Caki2 (cell line): ENCODE measurements around the gene MUC20. TPM values are rescaled to one million over a fixed set of nuclear protein-coding genes. Genes with fewer than 3 reads are reported as not detected.
"Not testable (repeated sequence)": the region's sequence is repeated elsewhere in the genome, so short reads cannot be mapped to it uniquely, and the experiment has no call there.

ENCODE experiments used
- DNase-seq: peaks from one replicate; pipeline ENCODE4 v3.0.0-alpha.2; 2015; ENCODE audit warnings: low read depth
- in situ Hi-C: cut with HindIII; loops from 2 replicates; pipeline ENCODE4 v1.10.0; 2016; ENCODE audit warnings: low sequenced_read_pairs, low pct_unique_long_range_greater_than_20kb, mixed read lengths
- total RNA-seq: library from RNA; depleted of rRNA; stranded (reverse); fragments of >200 nt; shearing (Covaris generic); gene quantifications from 2 replicates; pipeline ENCODE4 v1.2.3, GENCODE V29; 2014; ENCODE audit warnings: low replicate concordance

The MUC20 gene
- total RNA-seq, 1 experiment from 2014 or later: 0.17 TPM

DNA sequence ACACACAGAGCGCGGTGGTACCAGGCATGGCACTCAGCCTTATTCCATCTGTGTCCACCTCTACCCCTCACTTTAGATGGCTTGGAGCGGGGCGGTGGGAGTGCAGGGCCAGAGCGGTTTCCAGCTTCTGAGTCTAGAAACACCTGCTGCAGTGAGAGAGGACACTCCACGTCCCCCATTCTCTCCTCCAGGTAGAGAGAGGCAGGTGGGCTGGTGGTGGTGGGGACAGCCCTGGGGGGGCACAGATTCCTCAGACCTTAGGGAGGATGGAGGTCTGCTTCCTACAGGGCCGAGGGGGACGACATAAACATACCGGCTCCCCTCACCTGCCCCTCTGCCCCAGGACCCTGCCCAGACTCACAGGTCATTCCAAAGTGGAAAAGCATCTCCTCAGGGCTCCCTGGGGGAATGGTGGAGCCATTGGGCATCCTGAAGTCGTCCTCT, 40.4 kb downstream of the MUC20 start:
- in situ Hi-C loops: no loop called here
- no peak for DNase-seq

DNA sequence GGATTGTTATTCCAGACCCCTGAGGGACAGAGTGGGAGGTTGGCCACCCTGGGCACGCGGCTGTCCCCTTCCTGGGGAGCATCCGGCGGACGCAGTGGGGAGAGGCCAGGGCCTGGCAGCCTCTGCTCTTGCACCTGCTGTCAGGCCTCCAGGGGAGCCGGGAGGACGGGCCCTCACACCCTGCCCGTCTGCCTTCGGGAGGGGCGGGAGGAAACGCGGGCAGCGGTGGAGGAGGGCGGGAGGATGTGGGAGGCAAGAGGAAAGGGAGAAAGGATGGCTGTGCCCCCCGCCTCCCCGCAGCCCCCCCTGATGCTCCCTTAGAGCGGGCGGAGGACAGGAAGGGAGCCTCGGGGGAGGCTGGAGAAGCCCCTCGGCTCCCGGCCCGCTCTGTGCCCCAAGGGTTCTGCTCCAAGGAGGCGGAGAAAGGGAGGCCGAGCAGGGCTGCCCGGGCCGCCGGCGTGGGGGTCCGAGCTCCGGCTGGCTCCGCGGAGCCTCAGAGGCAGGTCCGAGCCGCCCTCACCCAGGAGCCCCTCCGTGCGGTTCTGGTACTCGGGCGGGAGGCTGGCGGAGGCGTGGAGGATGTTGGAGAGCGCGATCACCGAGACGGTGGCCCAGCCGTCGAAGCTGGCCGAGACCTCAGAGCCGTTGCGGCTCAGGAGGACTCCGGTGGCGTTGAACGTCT, 40.9 kb downstream of the MUC20 start:
- in situ Hi-C loops: no loop called here
- no peak for DNase-seq

DNA sequence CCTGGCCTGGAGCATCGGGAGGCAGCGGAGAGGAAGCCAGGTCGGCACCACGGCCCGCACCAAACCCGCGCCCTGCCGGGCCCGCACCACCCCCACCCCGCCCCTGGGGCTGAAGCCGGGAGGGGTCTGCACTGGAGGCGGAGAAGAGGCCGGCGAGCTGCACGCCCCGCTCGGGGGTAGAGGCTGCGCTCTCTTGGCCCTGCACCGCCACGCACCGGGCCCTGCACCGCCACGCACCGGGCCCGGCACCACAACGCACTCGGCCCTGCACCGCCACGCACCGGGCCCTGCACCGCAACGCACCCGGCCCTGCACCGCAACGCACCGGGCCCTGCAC, 41.4 kb downstream of the MUC20 start:
- no peak for DNase-seq
- in situ Hi-C loops: no loop called here

DNA sequence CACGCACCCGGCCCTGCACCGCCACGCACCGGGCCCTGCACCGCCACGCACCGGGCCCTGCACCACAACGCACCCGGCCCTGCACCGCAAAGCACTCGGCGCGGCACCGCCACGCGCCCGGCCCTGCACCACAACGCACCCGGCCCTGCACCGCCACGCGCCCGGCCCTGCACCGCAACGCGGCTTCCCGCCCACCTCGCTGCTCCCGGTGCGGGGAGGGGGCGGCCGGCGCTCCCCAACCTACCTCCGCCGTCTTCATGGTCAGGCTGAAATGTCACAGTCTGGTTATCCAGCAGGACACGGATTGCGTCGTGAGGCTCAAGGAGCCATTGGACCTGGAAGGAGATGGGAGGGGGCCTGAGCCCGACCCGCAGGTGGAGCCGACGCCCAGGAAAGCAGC, 41.8 kb downstream of the MUC20 start:
- DNase-seq: no peak
- in situ Hi-C loops: no loop called here

DNA sequence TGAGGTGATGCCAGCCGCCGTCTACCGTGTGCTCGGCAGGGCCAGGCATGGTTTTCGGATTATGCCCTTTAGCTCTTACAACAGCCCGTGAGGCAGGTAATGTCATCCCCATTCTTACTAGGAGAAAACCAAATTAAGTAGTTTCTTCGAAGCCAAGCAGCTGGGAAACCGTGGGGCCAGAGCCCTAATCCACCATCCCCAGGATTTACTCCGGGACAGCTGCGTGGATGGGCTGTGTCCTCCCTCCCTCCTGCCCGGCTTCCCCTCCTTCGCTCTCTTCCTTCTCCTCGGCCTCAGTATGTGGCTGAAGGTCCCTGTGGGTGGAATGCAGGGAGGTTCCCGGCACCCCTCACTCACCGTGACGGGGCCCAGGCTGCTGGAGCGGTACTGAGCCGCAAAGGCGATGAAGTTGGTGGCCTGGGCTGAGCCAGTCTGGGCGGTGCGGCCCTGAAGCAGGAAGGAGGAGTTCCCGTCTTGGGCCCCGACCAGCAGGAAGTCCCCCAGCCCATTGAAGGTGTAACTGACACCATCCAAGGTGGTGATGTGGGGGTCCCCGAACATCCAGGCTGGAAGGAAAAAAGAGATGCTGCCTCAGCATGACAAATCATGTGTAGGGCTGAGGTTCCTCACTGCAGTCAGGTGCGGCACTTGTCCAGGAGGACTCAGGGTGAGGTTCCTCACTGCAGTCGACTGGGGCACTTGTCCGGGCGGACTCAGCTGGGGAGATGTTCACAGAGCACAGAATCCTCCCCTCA, 42.5 kb downstream of the MUC20 start:
- in situ Hi-C loops: no loop called here
- DNase-seq: no peak

DNA sequence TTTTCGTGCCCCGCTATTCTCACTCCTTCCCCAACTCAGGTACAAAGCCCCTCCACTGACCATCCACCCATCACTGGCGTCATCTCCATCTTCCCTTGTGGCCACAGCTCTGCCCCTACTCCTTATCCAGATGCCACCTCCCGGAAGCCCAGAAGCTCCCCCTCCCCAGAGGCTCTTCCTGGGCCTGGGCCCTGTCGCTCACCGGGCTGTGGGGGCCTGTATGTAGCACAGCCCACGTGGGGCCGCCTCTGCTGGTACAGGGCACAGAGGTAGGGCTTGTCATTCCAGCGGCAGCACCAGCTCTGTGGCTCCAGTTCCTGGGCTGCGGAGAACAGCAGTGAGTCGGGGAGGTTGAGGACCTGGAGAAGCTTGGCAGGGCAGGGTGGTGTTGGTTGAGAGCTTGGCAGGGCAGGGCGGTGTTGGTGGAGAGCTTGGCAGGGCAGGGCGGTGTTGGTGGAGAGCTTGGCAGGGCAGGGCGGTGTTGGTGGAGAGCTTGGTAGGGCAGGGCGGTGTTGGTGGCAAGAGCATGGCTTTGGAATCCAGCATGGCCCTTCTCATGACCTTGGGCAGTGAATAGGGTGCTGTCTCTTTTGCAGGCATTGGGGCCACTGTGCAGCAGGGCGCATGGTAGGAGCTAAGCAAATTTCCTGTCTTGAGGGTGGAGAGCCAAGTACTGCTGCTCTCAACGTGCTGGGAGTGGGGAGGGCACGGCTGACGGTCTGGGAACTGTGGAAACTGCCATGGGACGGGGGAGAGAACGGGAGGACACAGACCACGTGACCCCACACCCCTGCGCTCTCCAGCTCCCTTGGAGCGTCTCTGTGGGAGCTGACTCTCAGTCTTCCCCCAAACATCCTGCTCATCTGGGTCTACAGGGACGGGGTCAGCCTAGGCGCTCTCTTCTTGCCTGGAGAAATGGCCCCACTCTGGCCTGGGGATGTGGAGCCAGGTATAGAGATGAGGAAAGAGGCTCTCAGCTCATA, 43.4 kb downstream of the MUC20 start:
- in situ Hi-C loops: no loop called here
- DNase-seq: no peak

DNA sequence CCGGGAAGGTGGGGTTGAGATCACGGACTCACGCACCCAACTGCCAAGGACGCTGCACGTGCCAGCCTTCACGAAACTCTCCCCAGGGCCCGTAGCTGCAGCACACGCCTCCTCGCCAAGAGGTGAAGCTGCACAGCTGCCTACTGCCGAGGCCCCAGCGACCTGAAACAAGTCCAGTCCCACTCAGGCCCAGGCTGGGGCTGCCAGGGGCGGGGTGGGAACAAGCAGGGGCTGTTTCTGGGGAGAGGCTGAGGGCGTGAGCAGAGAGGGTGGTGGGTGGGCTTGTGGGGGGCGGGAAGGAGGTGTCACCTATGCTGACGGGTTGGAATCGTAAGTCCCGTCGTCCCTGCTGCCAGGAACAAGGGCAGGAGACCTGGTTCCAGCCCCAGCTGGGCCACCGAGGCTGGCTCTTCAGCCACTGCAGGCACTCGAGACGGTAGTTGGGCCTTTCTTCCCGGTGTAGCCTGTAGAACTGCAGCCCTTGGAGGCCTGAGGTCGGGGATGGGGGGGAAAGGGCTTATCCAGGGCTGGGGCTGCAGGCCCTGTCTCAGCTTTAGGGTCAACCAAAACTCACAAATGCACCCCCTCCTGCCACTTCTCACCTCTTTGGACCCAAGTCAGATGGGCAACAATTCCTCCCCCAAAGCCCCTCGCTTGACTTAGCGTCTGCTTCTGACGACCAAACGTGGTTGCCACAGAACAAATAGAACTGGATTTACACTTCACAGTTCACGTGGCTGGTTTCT, 44.4 kb downstream of the MUC20 start:
- no peak for DNase-seq
- in situ Hi-C loops: no loop called here

DNA sequence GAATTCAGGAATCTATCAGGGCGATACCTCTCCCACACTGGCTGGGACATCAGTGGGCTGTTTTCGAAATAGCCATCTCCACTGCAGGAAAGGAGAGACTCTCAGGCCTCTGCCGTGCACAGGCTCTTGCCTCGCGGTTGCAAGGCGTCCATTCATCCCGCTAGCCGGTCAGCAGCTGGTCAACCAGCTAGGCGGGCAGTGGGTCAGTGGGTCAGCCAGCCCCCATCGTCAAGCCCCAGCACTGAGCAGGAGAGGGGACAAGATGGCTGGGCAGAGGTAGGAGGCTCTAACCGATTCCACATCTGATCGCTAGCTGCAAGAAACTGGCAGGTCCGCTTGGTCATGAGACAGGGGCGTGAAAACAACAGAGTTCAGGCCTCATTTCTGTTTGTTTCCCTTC, 45.9 kb downstream of the MUC20 start:
- in situ Hi-C loops: no loop called here

DNA sequence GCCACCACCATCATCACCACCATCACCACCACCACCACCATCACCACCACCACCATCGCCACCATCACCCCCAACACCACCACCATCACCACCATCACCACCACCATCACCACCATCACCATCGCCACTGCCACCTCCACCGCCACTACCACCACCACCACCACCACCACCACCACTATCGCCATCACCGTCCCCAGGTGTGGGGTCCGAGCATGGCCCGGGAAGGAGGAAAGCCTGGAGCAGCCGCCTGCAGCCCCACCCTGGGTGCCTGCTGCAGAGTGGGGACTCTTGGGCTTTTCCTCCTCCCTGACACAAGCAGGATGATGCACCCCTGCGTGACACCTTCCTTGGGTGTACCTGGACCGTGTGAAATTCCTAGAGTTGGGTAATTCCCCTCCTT, 47.0 kb downstream of the MUC20 start:
- in situ Hi-C loops: no loop called here
- DNase-seq: no peak

More for the DNA sequence above, 45.9 kb downstream of the MUC20 start:
- DNase-seq: no peak

DNA sequence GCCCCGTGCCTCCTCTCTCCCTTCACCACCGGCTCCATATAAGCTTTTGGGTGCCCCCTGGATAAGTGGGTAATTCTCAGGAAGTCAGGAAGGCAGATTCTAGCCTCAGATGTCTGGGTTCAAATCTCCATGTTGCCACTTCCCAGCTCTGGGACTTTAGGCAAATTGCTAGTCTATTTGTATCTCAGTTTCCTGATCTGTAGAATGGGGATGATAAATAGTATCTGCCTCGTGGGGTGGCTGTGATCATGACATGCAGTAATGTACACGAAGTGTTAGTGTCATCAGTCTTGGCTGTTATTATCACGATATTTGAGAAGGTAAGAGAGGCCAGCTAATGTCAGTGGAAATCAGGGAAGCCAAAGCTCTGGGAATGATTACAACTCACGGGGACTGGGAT, 47.6 kb downstream of the MUC20 start:
- in situ Hi-C loops: no loop called here
- DNase-seq: no peak

DNA sequence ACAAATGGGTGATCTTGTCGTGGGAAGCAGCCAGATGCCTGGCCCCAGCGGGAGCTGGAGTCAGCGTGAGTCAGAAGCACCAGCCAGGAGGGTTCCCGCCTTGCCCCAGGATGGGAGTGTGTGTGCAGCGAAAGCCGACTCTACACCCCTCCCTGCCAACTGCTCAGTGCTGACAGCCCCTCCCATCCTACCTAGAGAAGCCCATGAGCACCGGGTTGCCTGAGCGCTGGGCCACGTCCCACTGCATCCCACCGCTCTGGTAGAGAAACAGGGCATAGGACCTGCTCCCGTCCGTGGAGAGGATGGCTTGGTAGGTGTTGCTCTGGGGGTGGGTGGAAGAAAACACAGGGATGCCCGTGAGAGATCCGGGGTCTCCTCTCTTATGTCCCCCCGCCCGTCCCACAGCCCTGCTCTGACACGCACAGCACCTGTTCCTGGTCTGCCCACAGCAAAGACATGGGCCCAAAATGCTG, 48.1 kb downstream of the MUC20 start:
- no peak for DNase-seq
- in situ Hi-C loops: no loop called here

DNA sequence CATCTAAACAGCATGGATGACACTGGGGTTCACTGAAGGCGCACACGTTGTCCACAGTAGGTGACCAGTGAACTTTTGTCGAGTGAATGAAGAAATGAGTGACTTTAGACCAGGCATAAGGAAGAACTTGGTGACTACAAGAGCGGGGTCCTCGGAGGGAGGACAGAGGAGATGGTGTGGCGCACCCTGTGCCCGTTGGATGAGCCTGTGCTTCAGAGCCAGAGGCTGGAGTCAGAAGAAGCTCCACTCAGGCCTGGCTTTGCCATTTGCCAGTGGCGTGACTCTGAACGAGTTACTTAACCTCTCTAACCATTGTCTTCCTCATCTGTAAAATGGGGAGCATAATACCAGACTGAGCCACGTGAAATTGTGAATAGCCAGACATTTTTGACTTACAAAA, 48.8 kb downstream of the MUC20 start:
- in situ Hi-C loops: no loop called here
- DNase-seq: no peak

DNA sequence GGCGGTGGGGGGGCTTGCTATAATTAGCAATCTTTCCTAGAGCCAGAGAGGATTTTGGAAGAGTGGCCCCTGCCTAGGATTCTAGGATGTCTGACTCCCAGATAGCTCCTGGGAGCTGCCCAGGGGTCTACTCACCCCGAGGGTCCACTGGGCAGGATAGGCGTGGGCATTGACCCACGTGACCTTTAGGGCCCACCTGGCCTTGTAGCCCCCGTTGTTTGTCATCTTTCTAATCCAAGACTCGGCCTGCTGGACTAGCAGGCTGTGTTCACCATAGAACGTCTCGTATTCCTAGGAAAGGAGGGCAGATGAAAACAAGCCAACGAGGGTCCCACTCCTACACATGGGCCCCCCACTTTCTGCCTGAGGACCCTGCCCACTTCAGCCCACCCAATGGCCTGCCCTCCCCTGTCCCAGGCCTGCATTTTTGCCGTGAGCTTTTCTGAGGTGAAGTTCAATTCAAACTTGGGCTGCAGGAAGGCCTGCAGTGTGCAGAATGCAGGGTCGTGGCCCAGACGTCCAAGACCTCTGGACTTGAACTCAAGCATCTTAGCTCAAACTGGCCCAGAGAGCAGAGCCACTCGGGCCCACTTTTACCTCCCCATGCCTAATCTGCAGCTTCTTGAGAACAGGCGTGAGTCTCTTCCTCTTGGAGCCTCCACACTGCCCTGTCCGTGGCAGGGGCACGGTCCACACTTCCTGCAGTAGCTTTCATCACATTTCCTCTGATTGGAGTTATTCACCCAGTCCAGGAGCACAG, 49.5 kb downstream of the MUC20 start:
- DNase-seq: no peak
- in situ Hi-C loops: no loop called here

DNA sequence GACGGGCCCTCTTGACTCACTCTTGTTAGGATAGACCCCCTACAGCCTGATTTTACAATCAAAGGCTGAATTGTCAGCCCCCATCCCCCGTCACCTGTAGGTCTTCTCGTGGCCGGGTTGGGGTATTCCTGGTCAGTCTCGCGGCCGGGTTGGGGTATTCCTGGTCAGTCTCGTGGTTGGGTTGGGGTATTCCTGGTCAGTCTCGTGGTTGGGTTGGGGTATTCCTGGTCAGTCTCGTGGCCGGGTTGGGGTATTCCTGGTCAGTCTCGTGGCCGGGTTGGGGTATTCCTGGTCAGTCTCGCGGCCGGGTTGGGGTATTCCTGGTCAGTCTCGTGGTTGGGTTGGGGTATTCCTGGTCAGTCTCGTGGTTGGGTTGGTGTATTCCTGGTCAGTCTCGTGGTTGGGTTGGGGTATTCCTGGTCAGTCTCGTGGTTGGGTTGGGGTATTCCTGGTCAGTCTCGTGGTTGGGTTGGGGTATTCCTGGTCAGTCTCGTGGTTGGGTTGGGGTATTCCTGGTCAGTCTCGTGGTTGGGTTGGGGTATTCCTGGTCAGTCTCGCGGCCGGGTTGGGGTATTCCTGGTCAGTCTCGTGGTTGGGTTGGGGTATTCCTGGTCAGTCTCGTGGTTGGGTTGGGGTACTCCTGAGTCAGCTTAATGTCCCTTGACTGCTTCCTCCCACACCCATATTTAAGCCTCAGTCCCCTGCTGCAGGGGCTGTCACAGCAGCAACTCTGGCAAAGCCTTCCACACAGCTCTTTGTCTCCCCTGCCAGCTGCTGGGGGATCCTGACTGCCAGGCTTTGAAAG, 50.3 kb downstream of the MUC20 start:
- in situ Hi-C loops, DNase-seq: not testable (repeated sequence)

DNA sequence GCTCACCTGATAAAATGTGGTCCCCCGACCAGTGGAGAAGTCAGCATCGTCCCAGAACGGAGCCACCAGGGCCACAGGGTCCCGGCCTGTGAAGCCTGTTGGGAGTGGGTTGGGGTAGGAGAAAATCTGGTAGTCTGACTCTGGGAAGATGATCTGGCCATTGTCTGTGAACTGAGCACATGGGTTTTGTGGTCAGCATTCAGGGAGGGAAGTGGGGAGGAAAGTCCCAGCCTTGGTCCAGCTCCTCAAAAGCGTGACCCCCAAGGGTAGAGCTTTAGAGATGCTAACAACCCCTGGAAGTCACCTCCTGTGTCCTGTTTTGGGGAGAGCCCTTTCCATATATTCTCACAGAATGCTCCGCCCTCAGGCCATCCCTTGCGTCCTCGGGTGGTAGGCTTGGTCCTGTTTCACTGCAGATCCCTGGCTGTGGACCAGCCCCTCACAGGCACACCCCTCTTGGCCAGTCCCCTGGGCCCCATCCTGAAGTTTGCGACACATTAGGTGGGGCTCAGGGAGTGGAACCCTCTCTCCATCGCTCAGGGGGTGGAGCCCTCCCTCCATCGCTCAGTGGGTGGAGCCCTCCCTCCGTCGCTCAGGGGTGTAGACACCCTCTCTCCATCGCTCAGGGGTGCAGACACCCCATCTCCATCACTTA, 51.0 kb downstream of the MUC20 start:
- in situ Hi-C loops: no loop called here
- no peak for DNase-seq

DNA sequence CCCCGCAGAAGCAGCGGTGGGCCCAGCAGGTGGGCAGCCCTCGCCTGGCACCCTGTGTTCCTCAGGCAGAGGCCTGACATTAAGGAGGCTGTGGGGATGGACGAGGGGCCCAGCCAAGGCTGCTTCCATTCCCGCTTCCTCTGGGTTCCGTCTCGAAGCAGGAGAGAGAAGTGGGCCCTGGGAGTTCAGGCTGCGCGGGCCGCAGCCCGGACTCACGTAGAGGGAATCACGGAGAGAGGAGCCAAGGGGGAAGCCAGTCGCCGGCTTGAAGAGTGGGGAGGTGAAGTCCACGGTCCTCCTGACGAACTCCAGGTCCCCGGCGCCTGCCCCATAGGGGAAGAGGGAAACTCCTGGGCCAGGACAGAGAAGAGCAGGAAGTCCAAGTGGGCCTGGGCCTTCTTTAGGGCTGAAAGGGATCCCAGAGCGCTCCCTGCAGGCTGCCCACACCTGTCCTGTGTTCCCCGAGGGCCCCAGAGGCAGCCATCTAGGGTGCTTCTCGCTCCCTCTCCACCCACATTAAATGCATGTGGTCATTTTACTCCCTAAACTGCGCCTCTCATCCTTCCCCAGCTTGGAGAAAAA, 53.3 kb downstream of the MUC20 start:
- in situ Hi-C loops: no loop called here
- no peak for DNase-seq
